OCI-LY1 (cell line): Measurements from ENCODE around the gene CCDC92.

Source experiments
- H2AFZ ChIP-seq: fragments of 200-600 bp; sonication (generic), shearing (Covaris generic); 2 replicates; pipeline ENCODE4 v1.6.0; 2014; ENCODE audit warnings: antibody characterized with exemption, mild to moderate bottlenecking, low read length
- H3F3A ChIP-seq: fragments of 200-600 bp; sonication (generic), shearing (Covaris generic); 2 replicates; pipeline ENCODE4 v1.6.0; 2014; ENCODE audit warnings: mild to moderate bottlenecking, antibody characterized with exemption, low read length, moderate library complexity; ENCODE audit not compliant: insufficient read depth
- H3K27ac ChIP-seq: fragments of 200-600 bp; sonication (generic); 2 replicates; pipeline ENCODE4 v1.5.1; 2014; ENCODE audit warnings: low read length, mixed run types, mild to moderate bottlenecking, low read depth; ENCODE audit not compliant: poor library complexity, severe bottlenecking
- H3K27me3 ChIP-seq: fragments of 200-600 bp; sonication (generic); 2 replicates; pipeline ENCODE4 v1.6.0; 2014; ENCODE audit warnings: antibody characterized with exemption, mild to moderate bottlenecking, low read length, moderate library complexity; ENCODE audit not compliant: insufficient read depth
- H3K36me3 ChIP-seq: fragments of 200-600 bp; sonication (generic); 2 replicates; pipeline ENCODE4 v1.6.1; 2014; ENCODE audit warnings: mild to moderate bottlenecking, antibody characterized with exemption, low read length, moderate library complexity, mixed read lengths; ENCODE audit not compliant: insufficient read depth
- H3K4me1 ChIP-seq: fragments of 200-600 bp; sonication (generic); 2 replicates; pipeline ENCODE4 v1.5.1; 2014; ENCODE audit warnings: mild to moderate bottlenecking, low read length, moderate library complexity; ENCODE audit not compliant: insufficient read depth, severe bottlenecking
- H3K4me2 ChIP-seq: fragments of 200-600 bp; sonication (generic), shearing (Covaris generic); 2 replicates; pipeline ENCODE4 v1.6.1; 2014; ENCODE audit warnings: low read length
- H3K4me3 ChIP-seq: fragments of 200-600 bp; sonication (generic); 2 replicates; pipeline ENCODE4 v1.5.1; 2014; ENCODE audit warnings: low read length, low read depth, mild to moderate bottlenecking, mixed read lengths; ENCODE audit not compliant: poor library complexity, severe bottlenecking
- H3K79me2 ChIP-seq: fragments of 200-600 bp; shearing (Covaris generic); 2 replicates; pipeline ENCODE4 v1.6.1; 2016; ENCODE audit warnings: mixed run types, low read length, mixed read lengths; ENCODE audit not compliant: insufficient read depth
- H3K9ac ChIP-seq: fragments of 200-600 bp; sonication (generic), shearing (Covaris generic); 2 replicates; pipeline ENCODE4 v1.6.1; 2014; ENCODE audit warnings: mild to moderate bottlenecking, low read length, mixed read lengths
- H3K9me2 ChIP-seq: fragments of 200-600 bp; sonication (generic), shearing (Covaris generic); 2 replicates; pipeline ENCODE4 v1.6.1; 2014; ENCODE audit warnings: low read depth, mild to moderate bottlenecking, low read length, mixed read lengths
- H3K9me3 ChIP-seq: fragments of 200-600 bp; shearing (Covaris generic); 2 replicates; pipeline ENCODE4 v1.6.1; 2014; ENCODE audit warnings: low read length, mixed read lengths
- H4K20me1 ChIP-seq: fragments of 200-600 bp; sonication (generic), shearing (Covaris generic); 2 replicates; pipeline ENCODE4 v1.6.0; 2016; ENCODE audit warnings: mild to moderate bottlenecking, low read length; ENCODE audit not compliant: insufficient read depth
- CTCF ChIP-seq: fragments of 200-600 bp; sonication (generic), shearing (Covaris generic); IDR thresholded peaks from 2 replicates; pipeline ENCODE4 v1.5.1; 2017; ENCODE audit warnings: mild to moderate bottlenecking, antibody characterized with exemption, low read length, moderate library complexity, mixed read lengths
- EZH2 ChIP-seq: fragments of 200-600 bp; sonication (generic), shearing (Covaris generic); IDR thresholded peaks from 2 replicates; pipeline ENCODE4 v1.8.0; 2017; ENCODE audit warnings: borderline replicate concordance, mixed run types, mild to moderate bottlenecking, antibody characterized with exemption, low read length, moderate library complexity, mixed read lengths

The CCDC92 gene

DNA sequence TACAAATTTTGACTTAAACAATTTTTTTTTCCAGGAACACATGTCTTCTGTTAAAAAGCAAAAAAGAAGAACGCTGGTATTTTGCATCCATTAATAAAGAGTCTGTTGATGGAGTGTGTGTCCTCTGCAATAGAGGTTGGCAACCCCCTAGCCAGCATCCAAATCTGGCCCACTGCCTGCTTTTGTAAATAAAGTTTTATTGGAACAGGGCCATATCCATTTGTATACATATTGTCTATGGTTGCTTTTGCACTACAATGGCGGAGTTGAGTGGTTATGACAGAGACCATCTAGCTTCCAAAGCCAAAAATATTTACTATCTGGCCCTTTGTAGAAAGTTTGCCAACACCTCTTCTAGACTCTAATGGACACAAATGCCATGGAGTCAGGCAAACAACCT, 49.6 kb downstream of the CCDC92 start:
- Histone ChIP-seq H3K27me3 (no peaks in the 10 kb centered on the region), H3K4me2 (no peak overlapping the region), H4K20me1 (no peaks in the 10 kb centered on the region), H3K27ac (no peak overlapping the region), H3K4me1 (no peaks in the 10 kb centered on the region), H3K79me2 (no peaks in the 10 kb centered on the region), H3K4me3 (no peak overlapping the region), H3K36me3 (no peaks in the 10 kb centered on the region), H2AFZ (no peak overlapping the region), H3K9me2 (no peaks in the 10 kb centered on the region), H3K9ac (no peak overlapping the region), H3F3A (no peaks in the 10 kb centered on the region), H3K9me3 (no peaks in the 10 kb centered on the region)
- TF ChIP-seq CTCF (no peak), EZH2 (no peak)

GRCh38 chr12:123919980-123920360, 52.7 kb downstream of the CCDC92 start:
- H3K4me1 ChIP-seq: no peaks in the 10 kb centered on the region
- H3K79me2 ChIP-seq: no peaks in the 10 kb centered on the region
- H3K9ac ChIP-seq: no peak overlapping the region
- H3K36me3 ChIP-seq: no peaks in the 10 kb centered on the region
- no peak overlapping the region for H2AFZ ChIP-seq
- H3K27me3 ChIP-seq: no peaks in the 10 kb centered on the region; the same call in 1 of the 2 replicates
- no peak overlapping the region for H3K4me2 ChIP-seq
- no peaks in the 10 kb centered on the region for H3K9me3 ChIP-seq
- no peaks in the 10 kb centered on the region for H3F3A ChIP-seq
- H4K20me1 ChIP-seq: no peaks in the 10 kb centered on the region
- no peak overlapping the region for H3K27ac ChIP-seq
- H3K4me3 ChIP-seq: no peak overlapping the region
- no peaks in the 10 kb centered on the region for H3K9me2 ChIP-seq
- TF ChIP-seq EZH2 (no peak), CTCF (no peak)

DNA sequence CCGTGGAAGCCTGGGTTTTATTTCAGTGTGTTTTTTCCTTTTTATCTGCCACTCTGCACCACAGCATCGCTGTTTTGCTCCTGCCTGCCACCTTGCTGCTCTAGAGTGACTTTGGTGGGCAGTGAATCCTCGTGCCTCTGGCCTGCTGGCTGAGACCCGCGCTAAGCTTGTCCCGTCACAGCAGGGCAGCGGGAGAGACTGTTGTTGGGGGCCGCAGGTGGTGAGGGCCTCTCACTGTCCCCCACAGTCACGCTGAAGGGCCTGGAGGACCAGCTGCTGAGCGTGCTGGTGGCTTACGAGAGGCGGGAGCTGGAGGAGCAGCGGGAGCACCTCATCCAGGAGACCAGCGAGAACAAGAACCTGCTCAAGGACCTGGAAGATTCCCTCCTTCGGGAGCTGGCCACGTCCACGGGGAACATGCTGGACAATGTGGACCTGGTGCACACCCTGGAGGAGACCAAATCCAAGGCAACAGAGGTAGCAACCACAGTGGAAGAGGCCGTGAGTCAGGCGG, 55.2 kb downstream of the CCDC92 start:
- no peaks in the 10 kb centered on the region; the same call in 1 of the 2 replicates for H3K27me3 ChIP-seq
- no peaks in the 10 kb centered on the region for H3K9me2 ChIP-seq
- H3K4me1 ChIP-seq: no peaks in the 10 kb centered on the region
- no peak overlapping the region for H3K4me2 ChIP-seq
- no peaks in the 10 kb centered on the region for H3F3A ChIP-seq
- H3K9me3 ChIP-seq: no peaks in the 10 kb centered on the region
- TF ChIP-seq EZH2 (no peak), CTCF (no peak)
- no peak overlapping the region for H3K4me3 ChIP-seq
- no peaks in the 10 kb centered on the region for H3K36me3 ChIP-seq
- H2AFZ ChIP-seq: no peak overlapping the region
- H3K9ac ChIP-seq: no peak overlapping the region
- H3K79me2 ChIP-seq: no peaks in the 10 kb centered on the region
- H3K27ac ChIP-seq: no peak overlapping the region
- H4K20me1 ChIP-seq: no peaks in the 10 kb centered on the region
